HepG2 (cell line): ENCODE results near the gene GCLC. TPM values are rescaled to one million over a fixed set of nuclear protein-coding genes. Genes with fewer than 3 reads are reported as not detected.

Source experiments
- ATAC-seq: fragments of 200-7000 bp; cut with Tn5 transposase; 3 replicates; pipeline ENCODE4 v1.9.1; 2020; ENCODE audit warnings: mild to moderate bottlenecking, moderate library complexity
- BruUV-seq: library from RNA; stranded (reverse); fragments of 400-500 nt; replicated peaks from 2 replicates; lab custom pipeline; 2021; lab: Mats Ljungman, UMichigan
- CTCF ChIA-PET: fragments of 300-600 bp; formaldehyde crosslinking; extraction: SDS; loops from one replicate; lab custom pipeline; 2021; ENCODE audit warnings: low total read pairs, inconsistent platforms, low intra/inter-chr PET ratio; lab: Yijun Ruan, JAX
- POLR2A ChIA-PET: fragments of 350-600 bp; sonication (Branson Sonifier 250); formaldehyde crosslinking; loops from one replicate; lab custom pipeline; 2020; ENCODE audit warnings: antibody characterized with exemption, inconsistent platforms; lab: Yijun Ruan, JAX
- DNase-seq: peaks from one replicate; pipeline ENCODE4 v3.0.0-alpha.2; 2015; ENCODE audit warnings: low spot score
- FAIRE-seq: peaks from 3 replicates; lab custom pipeline; 2011; peaks lifted over from hg19 to GRCh38; lab: Jason Lieb, UNC
- H2AFZ ChIP-seq: one replicate; pipeline ENCODE4 v1.6.1; 2011; ENCODE audit warnings: low read length, inconsistent platforms
- H3K27ac ChIP-seq: fragments of 300-600 bp; 3 replicates; pipeline ENCODE4 v1.8.0; 2011; ENCODE audit warnings: mixed run types, mild to moderate bottlenecking, mixed read lengths, low read length, inconsistent platforms; ENCODE audit not compliant: insufficient read depth; ENCODE audit errors: extremely low read length
- H3K27me3 ChIP-seq, 2 experiments: fragments of 200-600 bp in 1 of 2; 2 replicates in 1 of 2; 3 replicates in 1 of 2; pipeline versions ENCODE4 v1.6.0 to v1.8.0; 2011; ENCODE audit warnings: low read length in 2 of 2, mild to moderate bottlenecking in 2 of 2, moderate library complexity in 2 of 2, inconsistent platforms in 1 of 2; ENCODE audit not compliant: insufficient read depth in 2 of 2, control insufficient read depth in 1 of 2
- H3K36me3 ChIP-seq, 2 experiments: fragments of 200-600 bp in 1 of 2; replicated peaks in 1 of 2; 2 replicates in 1 of 2; 3 replicates in 1 of 2; pipeline versions ENCODE4 v1.5.1 to v1.8.0; 2011; ENCODE audit warnings: low read length in 2 of 2, inconsistent platforms in 1 of 2; ENCODE audit not compliant: insufficient read depth in 2 of 2, control insufficient read depth in 1 of 2
- H3K4me1 ChIP-seq: 2 replicates; pipeline ENCODE4 v1.5.1; 2012; ENCODE audit warnings: low read length, inconsistent platforms; ENCODE audit not compliant: insufficient read depth
- H3K4me2 ChIP-seq: 2 replicates; pipeline ENCODE4 v1.6.0; 2011; ENCODE audit warnings: low read depth, low read length, inconsistent platforms
- H3K4me3 ChIP-seq, 3 experiments: fragments of 200-600 bp in 1 of 3; sonication (generic), shearing (Covaris generic) in 1 of 3; replicated peaks in 1 of 3; 2 replicates each; pipeline ENCODE4 v1.5.1; 2011 to 2016; ENCODE audit warnings: low read length in 3 of 3, inconsistent platforms in 2 of 3, low read depth in 2 of 3, mild to moderate bottlenecking in 2 of 3, control low read depth in 1 of 3, mixed read lengths in 1 of 3; ENCODE audit not compliant: insufficient read depth in 1 of 3
- H3K79me2 ChIP-seq: one replicate; pipeline ENCODE4 v1.6.1; 2011; ENCODE audit warnings: low read length, inconsistent platforms; ENCODE audit not compliant: insufficient read depth
- H3K9ac ChIP-seq: 2 replicates; pipeline ENCODE4 v1.6.0; 2011; ENCODE audit warnings: mild to moderate bottlenecking, low read depth, low read length, inconsistent platforms; ENCODE audit not compliant: insufficient read depth
- H3K9me3 ChIP-seq: 2 replicates; pipeline ENCODE4 v1.5.1; 2012; ENCODE audit warnings: mild to moderate bottlenecking, low read length
- H4K20me1 ChIP-seq: 2 replicates; pipeline ENCODE4 v1.6.0; 2011; ENCODE audit warnings: inconsistent platforms, mild to moderate bottlenecking, low read length, moderate library complexity; ENCODE audit not compliant: insufficient read depth
- ATRX ChIP-seq: sonication (generic); formaldehyde crosslinking; IDR thresholded peaks from 2 replicates; pipeline ENCODE4 v1.4.0; 2020; ENCODE audit warnings: missing genetic modification reagents, borderline replicate concordance
- CHCHD3 ChIP-seq: sonication (generic); formaldehyde crosslinking; IDR thresholded peaks from 2 replicates; pipeline ENCODE4 v1.8.0; 2022; ENCODE audit warnings: mild to moderate bottlenecking, missing genetic modification reagents, moderate library complexity
- GLI4 ChIP-seq: sonication (generic); formaldehyde crosslinking; IDR thresholded peaks from 2 replicates; pipeline ENCODE4 v1.5.1; 2020; ENCODE audit warnings: missing genetic modification reagents, mild to moderate bottlenecking, moderate library complexity, borderline replicate concordance
- MED8 ChIP-seq: sonication (generic); formaldehyde crosslinking; IDR thresholded peaks from 2 replicates; pipeline ENCODE4 v1.8.1; 2023; ENCODE audit warnings: mild to moderate bottlenecking, missing genetic modification reagents; ENCODE audit not compliant: insufficient replicate concordance
- PLSCR1 ChIP-seq: sonication (generic); formaldehyde crosslinking; IDR thresholded peaks from 2 replicates; pipeline ENCODE4 v1.5.0; 2020; ENCODE audit warnings: missing genetic modification reagents, mild to moderate bottlenecking, borderline replicate concordance
- POLR2G ChIP-seq: fragments of 200-400 bp; formaldehyde crosslinking; IDR thresholded peaks from 2 replicates; pipeline ENCODE4 v1.6.1; 2018; ENCODE audit warnings: mild to moderate bottlenecking, low read depth, low read length, moderate library complexity
- RBM22 ChIP-seq: fragments of 200-400 bp; formaldehyde crosslinking; optimal IDR thresholded peaks from 2 replicates; pipeline ENCODE3; 2017; ENCODE audit warnings: mild to moderate bottlenecking, low read length, moderate library complexity
- SIN3B ChIP-seq: fragments of 150-350 bp; IDR thresholded peaks from 2 replicates; pipeline ENCODE4 v1.6.1; 2014; ENCODE audit warnings: low read length
- SOX13 ChIP-seq, 3 experiments: fragments of 450-650 bp in 1 of 3; sonication (generic) in 1 of 3; formaldehyde crosslinking in 1 of 3; IDR thresholded peaks in 2 of 3; conservative IDR thresholded peaks in 1 of 3; 2 replicates each; pipeline versions ENCODE4 v1.5.0 to v1.6.1; 2016 to 2020; ENCODE audit warnings: antibody characterized with exemption in 1 of 3, mild to moderate bottlenecking in 1 of 3, missing compliant biosample characterization in 1 of 3, missing genetic modification reagents in 1 of 3, moderate library complexity in 1 of 3
- TBP ChIP-seq: sonication (generic); formaldehyde crosslinking; IDR thresholded peaks from 2 replicates; pipeline ENCODE4 v1.5.0; 2020; ENCODE audit warnings: missing genetic modification reagents
- ZNF274 ChIP-seq: sonication (generic); formaldehyde crosslinking; IDR thresholded peaks from 2 replicates; pipeline ENCODE4 v1.5.1; 2020; ENCODE audit warnings: mild to moderate bottlenecking, missing genetic modification reagents
- ZNF605 ChIP-seq: sonication (generic); formaldehyde crosslinking; IDR thresholded peaks from 2 replicates; pipeline ENCODE4 v1.8.0; 2022; ENCODE audit warnings: mild to moderate bottlenecking, missing genetic modification reagents
- ZNF619 ChIP-seq: sonication (generic); formaldehyde crosslinking; IDR thresholded peaks from 2 replicates; pipeline ENCODE4 v1.4.0; 2020; ENCODE audit warnings: mild to moderate bottlenecking, missing genetic modification reagents
- ZNF639 ChIP-seq: conservative IDR thresholded peaks from 2 replicates; pipeline ENCODE4 v1.6.1; 2018; ENCODE audit warnings: missing genetic modification reagents
- ZNF7 ChIP-seq: IDR thresholded peaks from 2 replicates; pipeline ENCODE4 v1.6.1; 2016; ENCODE audit warnings: missing biosample characterization, missing genetic modification reagents
- ZNF746 ChIP-seq: sonication (generic); formaldehyde crosslinking; IDR thresholded peaks from 2 replicates; pipeline ENCODE4 v1.8.0; 2022; ENCODE audit warnings: mild to moderate bottlenecking, missing genetic modification reagents
- WGBS: methylation state at CpG from one replicate; pipeline ENCODE4 v1.1.6; 2017; ENCODE audit warnings: low lambda C conversion rate; 5-methylcytosine and 5-hydroxymethylcytosine counted together
- in situ Hi-C: cut with HindIII; loops from 2 replicates; pipeline ENCODE4 v1.10.0; 2017; ENCODE audit warnings: low pct_unique_long_range_greater_than_20kb; ENCODE audit not compliant: extremely low pct_ligation_motif_present
- intact Hi-C: fragments of 100-400 bp; cut with micrococcal nuclease; formaldehyde crosslinking; loops from one replicate; pipeline ENCODE4 v1.10.0; 2022; ENCODE audit not compliant: unreplicated experiment
- polyA plus RNA-seq, 8 experiments: library from polyadenylated mRNA; depleted of rRNA in 3 of 8; stranded (reverse) in 7 of 8; unstranded in 1 of 8; fragments of >200 nt; fragmentation: Illumina TruSeq in 4 of 8; extraction: Trizol in 4 of 8; gene quantifications; 2 replicates each; pipeline versions ENCODE4 v1.2.1 to v1.2.3, GENCODE V29; 2011 to 2016; ENCODE audit warnings: low read depth in 4 of 8, missing spikeins in 1 of 8, mixed read lengths in 1 of 8; ENCODE audit not compliant: insufficient read depth in 1 of 8
- total RNA-seq, 5 experiments: library from RNA; depleted of rRNA; stranded (reverse); fragments of >200 nt; fragmentation: Illumina TruSeq; extraction: Trizol; gene quantifications; 2 replicates each; pipeline ENCODE4 v1.2.3, GENCODE V29; 2016; ENCODE audit warnings: low read depth in 1 of 5

GCLC gene
- total and polyA plus RNA-seq, 2 of the 13 experiments (the other 11 are each of a cell fraction or from before 2014, with no cell fraction given), result 35.3 to 84.6 TPM

- 94% methylated on average over 5 of the region's 5 CpGs for WGBS
- Histone ChIP-seq H3K4me3 (no peak overlapping the region), H3K9me3 (no peaks in the 10 kb centered on the region), H3K4me1 (peaks cover 6% of the 10 kb centered on the region; the same call in 1 of the 2 replicates), H3K79me2 (no peaks in the 10 kb centered on the region), H3K27ac (no peak overlapping the region), H3K9ac (no peak overlapping the region), H3K36me3 (peaks cover 39 to 76% of the 10 kb centered on the region in 2 experiments), H3K27me3 (no peaks in the 10 kb centered on the region), H3K4me2 (no peak overlapping the region), H2AFZ (no peak overlapping the region), H4K20me1 (no peaks in the 10 kb centered on the region)
- POLR2A ChIA-PET, result interaction anchor here (1.2 kb wide), 1 partner anchor 149 kb away, joined by 3 read pairs; no protein-coding TSS in a partner anchor
- TF ChIP-seq ZNF605 (CRISPR knock-in tag) (no peak), MED8 (CRISPR knock-in tag) (no peak), TBP (CRISPR knock-in tag) (no peak), POLR2G (0 out of 2 replicates have a peak, but pooled peaks have one; percentile 27), SOX13 (IDR thresholded peaks at IDR 0.05) (no peak), SOX13 (CRISPR knock-in tag; conservative IDR thresholded peaks at IDR 0.05 in 1 of 2, IDR thresholded peaks at IDR 0.05 in 1 of 2) (no peak), ZNF7 (no peak), ZNF639 (CRISPR knock-in tag) (no peak), GLI4 (CRISPR knock-in tag) (no peak), ZNF274 (CRISPR knock-in tag) (no peak), PLSCR1 (CRISPR knock-in tag) (no peak), ZNF746 (CRISPR knock-in tag) (no peak), ZNF619 (CRISPR knock-in tag) (no peak), RBM22 (peak; percentile 92), CHCHD3 (no peak), ATRX (no peak), SIN3B (no peak)
- intact Hi-C loops (no loop called here), in situ Hi-C loops (no loop called here)
- DNase-seq (no peak), FAIRE-seq (no peak), ATAC-seq (no peak)
- CTCF ChIA-PET, result no interaction called here
- BruUV-seq, result no TSS peak
Measured at GRCh38 chr6:53503060-53503459, 41.8 kb downstream of the GCLC start.
